GM11168 (cell line): ENCODE results near the gene EPAS1.

ENCODE experiments used
- in situ Hi-C: fragments of 300-500 bp; cut with MboI; formaldehyde crosslinking; loops from one replicate; pipeline ENCODE4 v1.12.0; 2022; ENCODE audit warnings: low sequenced_read_pairs; ENCODE audit not compliant: unreplicated experiment

EPAS1 gene

DNA sequence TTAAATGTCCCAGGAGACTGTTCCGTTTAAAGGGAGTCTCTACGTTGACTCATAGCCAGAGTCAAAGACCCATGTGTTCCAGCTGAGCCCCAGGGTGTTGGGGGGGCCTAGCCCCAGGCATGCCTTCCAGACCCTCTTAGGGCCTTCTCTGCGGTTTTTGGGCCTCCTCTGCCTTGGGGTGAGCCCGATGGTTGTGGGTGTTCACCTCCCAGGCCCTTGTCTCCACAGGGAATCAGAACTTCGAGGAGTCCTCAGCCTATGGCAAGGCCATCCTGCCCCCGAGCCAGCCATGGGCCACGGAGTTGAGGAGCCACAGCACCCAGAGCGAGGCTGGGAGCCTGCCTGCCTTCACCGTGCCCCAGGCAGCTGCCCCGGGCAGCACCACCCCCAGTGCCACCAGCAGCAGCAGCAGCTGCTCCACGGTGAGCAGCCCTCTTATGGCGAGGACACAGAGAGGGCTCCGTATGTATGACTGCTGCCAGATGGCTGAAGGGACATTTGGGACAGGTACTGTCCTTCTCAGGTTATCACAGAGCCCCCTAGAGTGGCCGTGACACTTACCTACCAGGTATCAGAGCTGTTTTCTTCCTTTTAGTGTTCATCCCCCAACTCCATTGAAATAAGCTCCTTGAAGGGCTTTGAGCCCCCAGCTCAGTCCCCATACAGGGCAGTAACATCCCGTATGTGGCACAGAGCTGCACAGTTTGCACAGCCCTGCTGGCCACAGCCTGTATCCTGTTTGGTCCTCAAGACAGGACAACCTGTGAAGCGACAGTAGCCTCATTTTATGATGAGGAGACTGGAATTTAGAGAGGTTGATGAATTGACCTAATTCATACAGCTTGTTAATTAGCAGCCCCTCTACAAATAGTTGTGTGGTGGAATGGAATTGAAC, 80.7 kb downstream of the EPAS1 start:
- in situ Hi-C loops = no loop called here

DNA sequence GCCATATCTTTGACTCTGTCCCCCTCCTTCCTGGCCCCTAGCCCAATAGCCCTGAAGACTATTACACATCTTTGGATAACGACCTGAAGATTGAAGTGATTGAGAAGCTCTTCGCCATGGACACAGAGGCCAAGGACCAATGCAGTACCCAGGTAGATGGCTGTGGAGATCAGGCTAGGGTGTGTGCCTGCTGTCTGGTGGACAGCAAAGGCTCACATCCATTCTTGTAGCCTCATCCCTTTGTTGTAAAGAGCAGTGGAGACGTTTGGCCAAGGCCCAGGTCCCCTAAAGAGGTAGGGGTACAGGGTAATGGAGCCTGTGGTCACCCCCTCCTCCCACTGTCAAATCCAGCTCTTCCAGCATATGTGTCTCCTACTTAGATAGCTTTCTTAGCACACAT, 81.4 kb downstream of the EPAS1 start:
- in situ Hi-C loops = no loop called here

DNA sequence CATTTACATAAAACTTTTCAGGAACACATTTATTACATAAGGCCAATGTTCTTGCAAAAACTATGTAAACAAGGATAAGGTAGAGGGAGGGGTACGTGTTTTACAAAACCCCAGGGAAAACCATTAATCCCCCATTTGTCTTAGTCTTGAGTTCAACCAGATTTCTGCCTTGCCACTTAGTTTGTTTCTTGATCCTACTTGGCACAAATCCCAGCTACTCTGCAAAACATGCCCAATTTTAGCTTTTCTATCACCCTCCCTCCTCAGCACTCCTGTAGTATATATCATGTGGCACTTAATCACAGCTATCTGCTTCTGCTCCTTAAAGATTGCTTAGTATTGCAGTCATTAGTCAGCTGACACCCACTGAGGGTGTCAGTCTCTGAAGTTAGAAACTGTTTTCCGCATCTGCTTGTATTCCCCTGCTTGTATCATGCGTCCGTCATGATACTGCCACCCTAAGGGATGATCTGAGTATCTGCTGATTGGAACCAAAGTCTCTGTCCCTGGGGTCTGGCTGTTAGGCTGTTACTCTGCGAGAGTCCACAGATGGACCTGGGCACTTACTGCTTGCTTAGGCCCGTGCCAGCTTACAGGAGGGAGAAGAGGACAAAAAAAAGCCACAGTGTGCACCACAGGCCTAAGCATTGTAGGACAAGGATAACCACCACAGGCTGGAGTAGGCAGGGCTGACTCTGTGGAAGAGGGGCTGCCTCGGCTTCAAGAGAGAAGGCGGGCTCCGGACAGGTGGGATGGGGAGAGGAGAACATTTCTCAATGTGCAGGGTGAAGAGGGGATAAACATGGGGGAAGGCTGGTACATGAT, 82.2 kb downstream of the EPAS1 start:
- in situ Hi-C loops = no loop called here

- in situ Hi-C loops = no loop called here
Measured at GRCh38 chr2:46380038-46380940, 83.1 kb downstream of the EPAS1 start.

- in situ Hi-C loops = no loop called here
Measured at GRCh38 chr2:46381263-46381849, 84.1 kb downstream of the EPAS1 start.

DNA sequence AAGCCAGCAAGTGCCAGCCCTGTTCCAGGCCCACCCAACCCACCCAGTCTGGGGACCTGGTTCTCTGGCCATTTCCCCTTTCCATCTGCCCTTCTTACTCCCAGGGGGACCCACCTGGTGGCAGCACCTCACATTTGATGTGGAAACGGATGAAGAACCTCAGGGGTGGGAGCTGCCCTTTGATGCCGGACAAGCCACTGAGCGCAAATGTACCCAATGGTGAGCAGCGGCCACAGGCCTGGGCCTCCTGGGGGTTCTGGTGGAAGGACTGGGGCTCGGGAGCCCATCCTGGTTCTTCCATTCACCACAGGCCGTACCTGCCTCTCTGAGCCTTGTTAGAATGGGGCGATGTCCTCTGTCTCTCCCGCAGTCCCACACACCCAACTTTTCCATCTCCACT, 84.7 kb downstream of the EPAS1 start:
- in situ Hi-C loops = no loop called here

DNA sequence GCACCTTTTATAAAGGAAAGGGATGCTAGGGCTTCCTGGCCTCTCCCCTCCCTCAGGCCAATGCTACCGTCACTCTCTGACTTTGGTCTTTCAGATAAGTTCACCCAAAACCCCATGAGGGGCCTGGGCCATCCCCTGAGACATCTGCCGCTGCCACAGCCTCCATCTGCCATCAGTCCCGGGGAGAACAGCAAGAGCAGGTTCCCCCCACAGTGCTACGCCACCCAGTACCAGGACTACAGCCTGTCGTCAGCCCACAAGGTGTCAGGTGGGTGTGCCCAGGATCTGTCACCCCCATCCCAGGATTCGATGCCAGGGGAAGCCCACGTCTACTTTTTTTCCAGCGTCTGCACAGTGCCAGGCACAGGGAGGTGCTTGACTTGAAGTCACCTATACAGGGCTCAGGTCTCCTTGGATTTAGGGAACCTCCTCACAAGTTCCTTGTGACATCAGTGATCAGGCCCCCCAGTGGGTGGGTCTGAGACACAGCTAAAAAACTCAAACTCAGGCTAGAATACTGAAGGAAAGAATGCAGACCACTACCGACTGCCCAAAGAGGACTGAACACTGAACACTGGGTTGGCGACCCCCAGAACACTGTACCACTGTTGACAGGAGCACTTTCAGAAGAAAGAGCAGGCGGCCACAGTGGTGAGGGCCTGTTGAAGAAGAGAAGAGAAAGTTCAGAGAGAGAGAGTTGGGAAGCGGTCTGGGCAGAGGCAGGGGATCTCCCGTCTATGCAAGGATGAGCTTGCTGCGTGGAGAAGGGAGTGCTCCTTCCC, 85.3 kb downstream of the EPAS1 start:
- in situ Hi-C loops = no loop called here

DNA sequence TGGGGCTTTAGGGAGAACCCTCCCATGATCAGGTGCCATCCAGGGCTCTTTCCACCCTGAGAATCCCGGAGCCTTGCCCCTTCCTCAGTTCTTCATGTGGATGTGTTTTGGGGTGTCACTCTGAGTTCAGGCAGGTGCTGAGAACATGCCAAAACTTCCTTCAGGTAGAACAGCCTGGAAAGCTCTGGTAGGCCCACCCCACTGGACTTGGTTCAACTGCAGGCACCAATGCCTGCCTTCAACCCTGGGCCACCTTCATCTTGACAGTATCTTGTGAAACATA, 85.8 kb downstream of the EPAS1 start:
- in situ Hi-C loops = no loop called here

GRCh38 chr2:46383784-46384456, 86.7 kb downstream of the EPAS1 start:
- in situ Hi-C loops = no loop called here

- in situ Hi-C loops = no loop called here
Measured at GRCh38 chr2:46384457-46384815, 87.2 kb downstream of the EPAS1 start.

DNA sequence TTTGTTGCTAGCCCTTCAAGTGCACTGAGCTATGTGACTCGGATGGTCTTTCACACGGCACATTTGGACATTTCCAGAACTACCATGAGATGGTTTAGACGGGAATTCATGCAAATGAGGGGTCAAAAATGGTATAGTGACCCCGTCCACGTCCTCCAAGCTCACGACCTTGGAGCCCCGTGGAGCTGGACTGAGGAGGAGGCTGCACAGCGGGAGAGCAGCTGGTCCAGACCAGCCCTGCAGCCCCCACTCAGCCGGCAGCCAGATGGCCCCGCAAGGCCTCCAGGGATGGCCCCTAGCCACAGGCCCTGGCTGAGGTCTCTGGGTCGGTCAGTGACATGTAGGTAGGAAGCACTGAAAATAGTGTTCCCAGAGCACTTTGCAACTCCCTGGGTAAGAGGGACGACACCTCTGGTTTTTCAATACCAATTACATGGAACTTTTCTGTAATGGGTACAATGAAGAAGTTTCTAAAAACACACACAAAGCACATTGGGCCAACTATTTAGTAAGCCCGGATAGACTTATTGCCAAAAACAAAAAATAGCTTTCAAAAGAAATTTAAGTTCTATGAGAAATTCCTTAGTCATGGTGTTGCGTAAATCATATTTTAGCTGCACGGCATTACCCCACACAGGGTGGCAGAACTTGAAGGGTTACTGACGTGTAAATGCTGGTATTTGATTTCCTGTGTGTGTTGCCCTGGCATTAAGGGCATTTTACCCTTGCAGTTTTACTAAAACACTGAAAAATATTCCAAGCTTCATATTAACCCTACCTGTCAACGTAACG, 88.8 kb downstream of the EPAS1 start:
- in situ Hi-C loops = no loop called here

DNA sequence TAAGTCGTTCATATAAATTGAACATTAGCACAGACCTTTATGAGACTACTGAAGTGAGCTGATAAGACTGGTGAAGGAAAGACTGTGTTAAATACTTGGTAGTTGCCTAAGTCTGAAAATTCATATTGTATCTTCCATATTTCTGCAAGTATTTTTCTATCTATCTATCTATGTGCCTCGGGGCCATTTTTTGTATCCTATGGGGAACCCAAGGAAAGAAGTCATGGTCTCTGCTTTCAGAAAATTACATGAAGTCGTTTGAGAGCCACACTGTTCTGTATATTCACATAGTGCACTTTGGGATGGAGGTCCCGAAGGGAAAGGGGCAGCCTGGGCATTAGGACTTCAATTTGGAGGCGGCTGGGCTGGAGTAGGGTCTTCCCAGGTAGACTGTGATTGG, 89.6 kb downstream of the EPAS1 start:
- in situ Hi-C loops = no loop called here

DNA sequence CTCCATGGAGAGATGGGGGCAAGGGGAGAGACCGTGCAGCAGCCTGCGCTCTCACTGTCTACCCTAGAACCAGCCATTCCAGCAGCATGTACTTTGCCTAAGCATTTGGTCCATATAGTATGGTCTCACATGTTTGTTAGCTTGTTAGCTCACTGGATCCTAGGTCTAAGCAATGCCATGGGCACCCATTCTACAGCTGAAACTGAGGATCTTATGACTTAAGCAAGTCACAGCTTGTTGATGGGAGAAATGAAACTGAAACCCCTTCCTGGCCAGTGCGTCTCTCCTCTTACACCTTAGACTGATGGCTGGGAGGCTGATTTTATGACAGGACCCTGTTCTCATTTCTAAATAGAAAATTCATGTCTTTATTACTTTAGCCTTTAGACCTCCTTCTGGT, 90.1 kb downstream of the EPAS1 start:
- in situ Hi-C loops = no loop called here

- in situ Hi-C loops = no loop called here
Measured at GRCh38 chr2:46387886-46388515, 90.8 kb downstream of the EPAS1 start.

- in situ Hi-C loops = no loop called here
Measured at GRCh38 chr2:46388881-46389280, 91.7 kb downstream of the EPAS1 start.

- in situ Hi-C loops = no loop called here
Measured at GRCh38 chr2:46389417-46389916, 92.3 kb downstream of the EPAS1 start.

DNA sequence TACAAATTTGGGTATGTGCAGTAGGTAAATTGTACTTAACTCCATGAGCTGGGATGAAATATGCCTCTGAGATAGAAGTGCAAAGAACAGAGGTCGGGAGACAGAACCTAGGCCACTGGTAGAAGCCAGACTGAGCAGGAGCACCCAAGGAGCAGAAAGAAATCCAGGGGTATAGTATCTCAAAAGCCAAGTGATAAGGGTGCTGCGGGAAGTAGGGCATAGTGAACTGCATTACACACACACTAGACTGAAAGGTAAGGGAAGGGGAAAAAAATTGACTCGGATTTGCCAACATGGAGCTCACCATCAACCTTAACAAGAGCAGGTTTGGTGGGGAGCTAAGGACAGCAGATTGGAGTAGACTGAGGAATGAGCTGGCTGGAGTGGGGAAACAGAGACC, 92.8 kb downstream of the EPAS1 start:
- in situ Hi-C loops = no loop called here
